Activated T-helper 1 cell treated with anti-CD3 and anti-CD28 coated beads, Interleukin-2, amount 50 U/mL, for 16 hours (primary cell): ENCODE data around the gene TAS2R60.
"Not testable (repeated sequence)": the region's sequence is repeated elsewhere in the genome, so short reads cannot be mapped to it uniquely, and the experiment has no call there.

Experiments used
- DNase-seq, 2 donors: peaks; one replicate each; pipeline ENCODE4 v3.0.0-alpha.2; 2020; ENCODE audit warnings: low read depth in 1 of 2, low spot score in 1 of 2

TAS2R60 gene

DNA sequence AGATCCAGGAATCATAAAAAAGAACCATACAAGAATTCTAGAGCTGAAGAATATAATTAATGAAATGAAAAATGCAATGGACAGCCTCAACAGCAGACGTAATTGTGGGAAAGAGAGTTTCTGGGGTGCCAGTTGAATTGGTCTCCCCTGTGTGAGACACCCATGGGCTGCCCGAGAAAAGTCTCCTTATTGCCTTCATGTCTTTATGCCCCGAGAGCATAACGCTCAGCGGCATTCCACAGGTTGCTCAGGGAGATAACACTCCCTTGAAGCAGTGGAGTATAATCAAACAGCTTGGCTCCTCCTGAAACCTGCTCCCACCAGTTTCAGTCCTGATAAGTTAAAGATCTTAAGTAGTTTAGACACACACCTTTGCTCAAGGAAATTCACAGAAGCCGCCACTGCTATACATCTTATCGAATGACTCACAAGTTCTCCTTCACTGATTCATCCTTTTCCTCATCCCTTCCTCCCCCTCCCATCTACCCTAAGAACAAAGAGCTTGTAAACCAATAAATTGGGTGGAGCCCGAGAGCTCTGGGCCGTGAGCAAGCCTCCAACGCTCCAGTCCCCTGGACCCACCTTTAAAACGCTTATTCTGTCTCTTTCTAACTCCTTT is 28.9 kb downstream of the TAS2R60 start:
- DNase-seq = not testable (repeated sequence)

DNA sequence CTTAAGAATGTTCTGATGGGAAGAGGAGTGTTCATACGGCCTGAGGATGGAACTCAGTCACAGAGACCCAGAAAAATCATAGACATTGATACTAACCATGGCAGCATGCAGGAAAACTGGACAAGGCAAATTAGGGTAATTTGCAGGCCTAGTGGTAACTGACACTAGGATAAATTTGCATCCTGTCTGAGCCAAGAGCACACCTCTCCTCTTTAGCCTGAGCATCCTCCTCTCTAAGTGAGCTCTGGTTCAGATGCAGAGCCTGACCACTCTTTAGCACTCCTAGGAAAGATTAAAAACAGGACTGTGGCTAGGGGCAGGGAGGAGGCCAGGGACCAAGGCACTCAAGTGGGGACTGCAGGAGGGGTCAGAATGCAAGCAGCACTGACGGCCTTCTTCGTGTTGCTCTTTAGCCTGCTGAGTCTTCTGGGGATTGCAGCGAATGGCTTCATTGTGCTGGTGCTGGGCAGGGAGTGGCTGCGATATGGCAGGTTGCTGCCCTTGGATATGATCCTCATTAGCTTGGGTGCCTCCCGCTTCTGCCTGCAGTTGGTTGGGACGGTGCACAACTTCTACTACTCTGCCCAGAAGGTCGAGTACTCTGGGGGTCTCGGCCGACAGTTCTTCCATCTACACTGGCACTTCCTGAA is 34.4 kb downstream of the TAS2R60 start, which contains the start of gene TAS2R41:
Gene TAS2R41, plus strand, starts transcription at position 373 of the 650 bp plus-strand sequence. Its CDS starts 0 bp downstream, at position 373.
- DNase-seq = no peak

DNA sequence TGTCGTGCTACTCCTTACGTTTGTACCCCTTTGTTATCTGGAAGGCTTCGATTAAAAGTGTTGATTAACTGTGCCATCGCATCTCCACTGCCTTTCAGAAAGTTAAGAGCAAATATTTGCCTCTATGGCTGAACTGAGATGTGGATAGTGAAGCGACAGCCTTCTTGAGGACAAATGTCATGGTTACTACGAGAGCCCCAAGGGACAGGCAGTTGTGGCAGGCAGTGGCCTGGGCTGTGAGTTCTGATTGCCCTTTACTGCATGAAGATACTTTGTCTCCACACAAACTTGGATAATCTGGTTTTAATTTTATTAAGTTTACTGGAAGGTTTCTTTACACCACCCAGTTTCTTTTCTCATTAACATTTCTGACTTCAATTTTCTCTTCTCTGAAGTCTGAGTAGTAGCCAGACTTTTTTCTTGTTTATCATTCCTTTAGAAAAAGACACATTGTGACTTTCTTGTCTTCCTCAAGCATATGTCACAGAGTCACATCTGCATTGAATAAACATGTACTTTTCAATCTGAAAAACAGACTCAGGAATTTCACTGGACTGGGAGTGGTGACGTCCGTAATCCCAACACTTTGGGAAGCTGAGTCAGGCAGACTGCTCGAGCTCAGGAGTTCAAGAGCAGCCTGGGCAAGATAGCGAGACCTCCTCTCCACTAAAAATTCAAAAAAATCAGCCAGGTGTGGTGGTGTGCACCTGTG is 36.0 kb downstream of the TAS2R60 start:
- DNase-seq = no peak

DNA sequence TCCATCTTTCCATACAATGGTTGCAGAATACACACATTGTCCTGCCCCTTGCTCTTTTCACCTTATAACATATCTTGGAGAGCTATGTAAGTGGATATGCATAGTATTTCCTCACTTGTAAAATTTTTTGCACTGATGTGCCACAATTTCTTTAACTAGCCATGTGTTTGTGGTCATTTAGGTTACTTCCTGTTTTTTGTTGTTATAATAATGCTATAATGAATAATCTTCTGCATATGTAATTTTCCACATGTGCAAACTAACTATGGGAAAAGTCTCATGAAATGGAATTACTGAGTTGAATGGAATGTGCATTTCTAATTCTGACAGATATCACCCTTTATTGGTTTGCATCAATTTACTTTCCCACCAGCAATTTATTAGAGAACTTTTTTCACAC is 37.2 kb downstream of the TAS2R60 start:
- no peak for DNase-seq

DNA sequence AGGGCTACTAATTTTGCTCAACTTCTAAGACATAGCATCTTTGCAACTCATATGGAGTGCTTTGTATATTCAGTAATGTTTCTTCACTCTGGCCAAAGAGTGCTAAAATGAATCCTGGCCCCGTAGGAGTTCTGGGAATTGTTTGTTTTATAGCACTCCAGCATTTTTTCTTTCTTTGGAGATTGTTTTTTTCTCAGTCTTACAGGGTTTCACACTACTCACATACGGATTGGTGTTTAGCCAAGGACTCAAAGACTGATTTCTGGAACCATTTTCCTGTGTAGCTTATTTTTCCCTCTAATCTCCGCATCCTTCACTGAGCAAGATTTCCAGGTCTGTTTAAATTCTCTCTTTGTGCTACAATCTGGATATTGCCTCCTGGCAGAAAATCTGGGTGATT is 40.9 kb downstream of the TAS2R60 start:
- DNase-seq = no peak

DNA sequence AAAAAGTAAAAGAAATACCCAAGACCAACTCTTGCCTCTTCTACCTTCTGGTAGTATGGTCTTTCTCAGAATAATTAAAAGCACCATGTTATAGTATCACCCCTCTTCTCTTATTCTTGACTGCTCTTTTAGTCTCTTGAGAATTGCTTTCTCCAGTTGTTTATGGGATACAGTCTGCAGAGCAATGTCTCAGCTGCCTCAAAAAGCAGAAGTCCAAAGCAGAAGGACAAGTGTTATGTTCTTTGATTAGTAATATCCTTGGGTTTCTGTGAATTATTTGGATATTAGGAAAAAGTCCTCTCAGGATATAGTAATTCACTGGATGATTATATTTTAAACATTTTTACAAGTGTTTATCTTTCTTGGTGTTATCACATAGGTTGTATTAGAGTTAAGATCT is 41.8 kb downstream of the TAS2R60 start:
- DNase-seq = no peak

DNA sequence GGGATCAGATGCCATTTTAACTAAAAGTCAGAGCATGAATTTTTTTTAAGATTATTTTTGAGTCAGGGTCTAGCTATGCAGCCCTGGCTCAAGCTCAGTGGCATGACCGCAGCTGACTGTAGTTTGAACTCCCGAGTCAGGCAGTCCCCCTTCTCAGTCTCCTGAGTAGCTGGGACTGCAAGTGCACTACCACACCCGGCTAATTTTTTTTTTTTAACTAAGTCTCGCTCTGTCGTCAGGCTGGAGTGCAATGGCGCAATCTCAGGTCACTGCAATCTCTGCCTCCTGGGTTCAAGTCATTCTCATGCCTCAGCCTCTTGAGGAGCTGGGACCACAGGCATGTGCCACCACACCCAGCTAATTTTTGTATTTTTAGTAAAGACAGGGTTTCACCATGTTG is 42.2 kb downstream of the TAS2R60 start:
- DNase-seq = no peak

DNA sequence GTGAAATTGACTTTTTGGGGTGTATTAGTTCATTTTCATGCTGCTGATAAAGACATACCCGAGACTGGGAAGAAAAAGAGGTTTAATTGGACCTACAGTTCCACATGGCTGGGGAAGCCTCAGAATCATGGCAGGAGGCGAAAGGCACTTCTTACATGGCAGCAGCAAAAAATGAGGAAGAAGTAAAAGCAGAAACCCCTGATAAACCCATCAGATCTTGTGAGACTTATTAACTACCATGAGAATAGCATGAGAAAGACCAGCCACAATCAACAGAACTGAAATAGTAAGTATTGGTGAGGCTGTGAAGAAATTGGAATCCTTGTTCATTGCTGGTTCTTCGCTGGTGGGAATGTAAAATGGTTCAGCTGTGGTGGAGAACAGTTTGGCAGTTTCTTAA is 43.0 kb downstream of the TAS2R60 start:
- not testable (repeated sequence) for DNase-seq

DNA sequence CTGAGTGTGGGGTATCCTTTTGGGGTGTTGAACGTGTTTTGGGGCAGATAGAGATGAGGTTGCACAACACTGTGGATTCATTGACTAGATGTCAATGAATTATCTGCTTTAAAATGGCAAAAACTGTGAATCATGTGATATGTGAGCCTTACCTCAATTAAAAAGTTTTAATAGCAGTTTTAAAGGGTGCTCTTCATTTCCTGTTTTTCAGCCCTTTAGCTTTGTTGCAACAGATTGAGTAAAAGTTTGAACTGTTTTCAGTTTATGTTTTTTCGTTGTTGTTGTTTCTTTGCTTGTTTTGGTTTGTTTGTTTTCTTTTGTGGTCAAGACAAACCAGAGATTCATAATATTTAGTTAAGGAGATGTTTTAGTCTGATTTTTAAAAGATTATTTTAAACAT is 43.8 kb downstream of the TAS2R60 start:
- DNase-seq = no peak

DNA sequence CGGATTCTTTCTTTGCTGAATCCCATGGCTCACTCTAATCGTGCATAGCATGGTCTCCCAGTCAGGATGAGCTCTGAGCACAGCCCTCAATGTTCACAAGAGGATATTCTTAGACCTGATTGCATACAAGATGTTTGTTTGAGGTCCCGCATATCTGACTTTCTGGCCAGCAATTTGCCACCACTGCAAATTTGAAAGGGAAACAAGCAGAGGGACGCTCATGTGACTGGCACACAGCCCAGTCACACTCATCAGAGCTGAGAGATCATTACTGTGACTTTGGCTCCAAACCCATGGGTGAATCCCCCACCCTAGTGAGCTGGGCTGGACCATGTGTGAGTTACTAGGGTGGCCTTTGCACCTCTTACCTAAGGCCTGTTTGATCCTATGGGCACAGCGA is 44.3 kb downstream of the TAS2R60 start:
- no peak for DNase-seq

DNA sequence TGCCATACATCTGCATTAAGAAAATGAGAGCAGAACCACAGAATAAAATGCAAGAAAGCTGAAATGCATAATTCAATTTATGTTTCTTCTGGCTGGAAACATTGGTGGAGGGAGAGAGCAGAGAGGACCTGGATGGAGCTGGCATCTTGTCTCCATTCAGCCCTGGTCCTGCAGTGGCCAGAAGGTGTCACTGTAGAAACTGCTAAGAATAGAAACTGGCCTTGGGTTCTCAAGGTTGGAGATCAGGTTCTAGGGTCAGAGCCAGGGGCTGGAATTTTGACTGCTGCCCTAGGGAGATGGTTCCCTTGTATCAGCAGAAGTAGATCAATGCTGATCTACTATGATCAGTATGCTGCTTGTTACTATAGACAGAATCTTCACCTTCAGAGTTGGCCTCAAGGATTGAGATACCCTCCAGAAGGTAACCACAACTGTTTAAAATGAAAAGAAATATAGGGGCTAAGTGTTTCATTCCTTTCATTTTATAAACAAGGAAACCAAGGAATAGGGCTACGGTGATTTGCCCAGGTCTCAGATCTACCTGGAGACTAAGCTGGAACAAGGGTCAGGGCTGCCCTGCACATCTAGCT is 47.6 kb downstream of the TAS2R60 start:
- no peak for DNase-seq

DNA sequence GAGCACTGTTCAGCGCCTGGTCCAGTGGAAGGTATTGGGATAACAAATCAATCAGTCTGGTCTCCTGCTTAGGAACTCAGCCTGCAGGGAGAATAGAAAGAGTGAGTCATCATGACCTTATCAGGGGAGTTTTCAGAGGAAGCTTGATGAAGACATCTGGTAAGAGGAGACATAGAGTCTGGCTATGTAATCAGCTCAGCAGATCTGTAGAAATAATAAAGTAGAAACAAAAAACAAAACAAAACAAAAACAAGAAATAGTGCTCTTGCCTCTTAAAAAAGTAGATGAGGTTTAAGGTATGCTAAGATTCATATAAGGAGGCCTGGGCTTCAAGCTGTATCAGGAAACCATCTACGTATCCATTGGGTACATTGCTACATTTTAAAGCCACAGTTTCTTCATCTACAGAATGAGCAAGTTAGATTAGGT is 48.8 kb downstream of the TAS2R60 start:
- no peak for DNase-seq

DNA sequence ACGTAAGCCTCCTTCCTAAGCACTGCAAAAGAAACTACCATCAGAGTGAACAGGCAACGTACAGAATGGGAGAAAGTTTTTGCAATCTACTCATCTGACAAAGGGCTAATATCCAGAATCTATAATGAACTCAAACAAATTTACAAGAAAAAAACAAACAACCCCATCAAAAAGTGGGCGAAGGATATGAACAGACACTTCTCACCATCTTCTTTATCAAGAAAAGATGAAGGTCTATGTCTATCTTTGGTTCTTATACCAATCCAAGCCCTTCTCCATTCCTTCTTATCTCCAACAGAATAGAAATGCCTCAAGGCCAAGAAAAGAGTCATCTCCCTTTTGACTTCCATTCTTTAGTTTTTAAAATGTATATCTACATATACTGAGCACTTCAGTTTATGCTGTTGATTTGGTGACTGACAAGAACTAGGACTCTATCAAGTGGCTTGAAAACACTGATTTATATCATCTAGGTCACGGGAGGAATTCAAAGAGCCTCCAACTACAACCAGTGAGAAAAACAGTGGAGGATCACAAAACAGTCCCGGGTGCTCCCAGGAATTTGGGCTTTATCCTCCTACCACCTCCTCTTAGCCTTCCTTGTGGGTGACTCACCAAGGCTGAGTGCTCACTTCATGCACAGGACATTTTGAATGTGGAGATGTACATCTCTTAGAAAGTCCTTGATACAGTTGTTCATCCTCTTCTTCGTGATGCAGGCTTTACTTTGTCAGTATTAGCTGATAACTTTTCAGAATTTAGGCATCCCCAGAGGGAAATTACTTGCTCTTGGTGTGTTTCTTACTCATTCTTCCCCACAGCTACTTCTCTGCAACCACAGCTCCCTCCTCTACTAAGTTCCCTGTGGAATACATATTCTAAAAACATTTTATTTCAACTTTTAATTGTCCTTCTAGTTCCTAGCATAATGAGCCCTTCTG is 49.8 kb downstream of the TAS2R60 start:
- no peak for DNase-seq

DNA sequence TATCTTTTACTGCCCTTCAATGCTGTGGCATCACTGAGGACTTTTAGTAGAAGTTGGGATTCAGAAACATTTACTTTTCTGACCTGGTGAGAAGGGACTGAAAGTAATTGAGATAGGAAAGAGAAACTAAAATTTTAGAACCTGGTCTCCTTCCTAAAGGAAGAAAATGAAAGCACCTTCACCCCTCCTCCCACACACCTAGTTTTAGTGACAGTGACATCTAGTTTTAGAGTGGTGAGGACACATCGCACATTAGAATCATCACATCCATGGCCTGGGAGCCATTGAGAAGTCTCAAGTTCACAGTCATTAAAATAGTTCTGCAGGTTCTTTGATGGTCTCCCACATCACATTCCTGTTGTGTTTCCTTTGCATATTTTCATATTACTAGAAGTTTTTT is 50.5 kb downstream of the TAS2R60 start:
- DNase-seq = no peak
